BJ (cell line): ENCODE data around the gene NARS2. TPM values are rescaled to one million over a fixed set of nuclear protein-coding genes. Genes with fewer than 3 reads are reported as not detected.

ENCODE experiments used
- CTCF ChIA-PET: fragments of 350-600 bp; formaldehyde crosslinking; extraction: SDS; loops from one replicate; lab custom pipeline; 2021; ENCODE audit warnings: antibody characterized with exemption, inconsistent platforms; lab: Yijun Ruan, JAX
- POLR2A ChIA-PET: fragments of 300-600 bp; sonication (Branson Sonifier 250); formaldehyde crosslinking; extraction: SDS; loops from one replicate; lab custom pipeline; 2021; ENCODE audit warnings: antibody characterized with exemption; lab: Charles Lee
- DNase-seq: peaks from one replicate; pipeline ENCODE4 v3.0.0-alpha.2; 2011; ENCODE audit warnings: low read depth
- H3K27me3 ChIP-seq: 2 replicates; pipeline ENCODE4 v1.6.0; 2011; ENCODE audit warnings: low read length; ENCODE audit not compliant: control insufficient read depth, insufficient read depth
- H3K36me3 ChIP-seq: 2 replicates; pipeline ENCODE4 v1.5.1; 2011; ENCODE audit warnings: low read length; ENCODE audit not compliant: control insufficient read depth, insufficient read depth
- H3K4me3 ChIP-seq: 2 replicates; pipeline ENCODE4 v1.5.1; 2011; ENCODE audit warnings: low read depth, mild to moderate bottlenecking, control low read depth, low read length
- CTCF ChIP-seq: IDR thresholded peaks from 2 replicates; pipeline ENCODE4 v1.5.1; 2011; ENCODE audit warnings: low read depth, mild to moderate bottlenecking, control low read depth, inconsistent platforms, low read length, moderate library complexity; ENCODE audit not compliant: insufficient read depth
- polyA plus RNA-seq: library from polyadenylated mRNA; depleted of rRNA; stranded (reverse); fragments of >200 nt; gene quantifications from 2 replicates; pipeline ENCODE4 v1.2.3, GENCODE V29; 2011

Gene NARS2
- polyA plus RNA-seq, 1 experiment, result 5.9 TPM

- Histone ChIP-seq H3K27me3 (no peaks in the 10 kb centered on the region), H3K36me3 (no peaks in the 10 kb centered on the region), H3K4me3 (no peak overlapping the region)
- no peak for DNase-seq
- TF ChIP-seq CTCF, result no peak
- ChIA-PET CTCF (interaction anchor here (0.5 kb wide), 1 partner anchor 61 kb away, joined by 3 read pairs; no protein-coding TSS in a partner anchor), POLR2A (no interaction called here)
Observed at GRCh38 chr11:78577495-78577894, 2.8 kb upstream of the NARS2 start.

GRCh38 chr11:78576549-78577097 lies 2.0 kb upstream of the NARS2 start:
- DNase-seq, result no peak
- no peak overlapping the region for H3K4me3 ChIP-seq
- H3K27me3 ChIP-seq, result no peaks in the 10 kb centered on the region
- ChIA-PET POLR2A (no interaction called here), CTCF (interaction anchor here (2.3 kb wide), 1 partner anchor 10 kb away, joined by 6 read pairs; no protein-coding TSS in a partner anchor)
- no peak for TF ChIP-seq CTCF
- no peaks in the 10 kb centered on the region; the same call in 1 of the 2 replicates for H3K36me3 ChIP-seq

DNA sequence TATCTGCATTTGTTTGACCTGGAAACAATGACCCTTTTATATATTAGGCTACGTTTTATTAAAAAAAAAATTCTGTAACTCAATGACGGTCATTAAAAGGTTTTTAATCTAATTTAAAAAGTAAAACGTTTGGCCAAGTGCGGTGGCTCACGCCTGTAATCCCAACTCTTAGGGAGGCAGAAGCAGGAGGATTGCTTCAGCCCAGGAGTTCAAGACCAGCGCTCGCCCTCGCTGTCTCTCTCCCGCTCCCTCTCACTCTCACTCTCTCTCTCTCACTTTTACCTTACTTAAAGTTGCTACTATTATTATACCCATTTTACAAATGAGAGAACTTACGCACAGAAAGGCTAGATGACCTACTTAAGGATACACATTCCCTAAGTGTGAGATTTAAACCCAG lies 814 bp upstream of the NARS2 start:
- no peak for DNase-seq
- Histone ChIP-seq H3K4me3 (peak overlapping the region; percentile 86), H3K36me3 (no peaks in the 10 kb centered on the region; the same call in 1 of the 2 replicates), H3K27me3 (no peaks in the 10 kb centered on the region)
- ChIA-PET CTCF (interaction anchor here (2.3 to 3.4 kb wide), 2 partner anchors 11 kb away, joined by 6 to 19 read pairs; no protein-coding TSS in a partner anchor), POLR2A (no interaction called here)
- no peak for TF ChIP-seq CTCF

DNA sequence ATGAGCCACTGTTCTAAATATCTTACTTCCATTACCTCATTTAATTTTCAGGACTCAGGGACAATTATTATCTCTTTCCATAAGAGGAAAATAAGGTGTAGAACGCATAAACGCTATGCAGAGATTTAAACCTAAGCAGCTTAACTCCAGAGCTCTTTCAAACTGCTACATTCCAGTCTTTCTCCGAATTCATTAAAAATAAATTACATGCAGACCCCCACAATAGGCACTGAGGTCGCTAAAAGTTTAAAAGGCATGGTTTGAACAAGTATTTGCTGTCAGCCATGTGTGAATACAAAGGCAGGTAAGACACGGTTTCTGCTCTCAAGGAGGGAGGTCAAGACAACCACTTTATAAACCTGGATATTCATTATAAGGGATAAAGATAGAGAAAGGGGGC lies 983 bp downstream of the NARS2 start:
- TF ChIP-seq CTCF, result no peak
- CTCF ChIA-PET, result interaction anchor here (0.6 to 3.4 kb wide), 5 partner anchors 9 to 998 kb away, joined by 3 to 19 read pairs (median 3); no protein-coding TSS in a partner anchor
- no peak for DNase-seq
- peak overlapping the region; percentile 86 for H3K4me3 ChIP-seq
- H3K27me3 ChIP-seq, result no peaks in the 10 kb centered on the region
- H3K36me3 ChIP-seq, result peaks cover 1% of the 10 kb centered on the region; the same call in 1 of the 2 replicates
- POLR2A ChIA-PET, result no interaction called here

DNA sequence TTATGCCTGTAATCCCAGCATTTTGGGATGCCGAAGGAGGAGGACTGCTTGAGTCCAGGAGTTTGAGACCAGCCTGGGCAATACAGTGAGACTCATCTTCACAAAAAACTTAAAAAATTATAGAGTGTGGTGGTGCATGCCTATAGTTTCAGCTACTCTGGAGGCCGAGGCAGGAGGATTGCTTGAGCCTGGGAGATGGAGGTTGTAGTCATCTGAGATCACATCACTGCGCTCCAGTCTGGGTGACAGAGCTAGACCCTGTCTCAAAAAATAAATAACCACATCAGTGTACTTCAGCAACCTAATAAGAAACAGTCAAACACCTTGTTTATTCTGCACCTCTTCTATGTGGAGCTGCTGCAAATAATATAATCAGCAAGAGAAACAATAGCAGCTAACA lies 1.4 kb downstream of the NARS2 start:
- ChIA-PET CTCF (interaction anchor here (0.6 to 3.4 kb wide), 4 partner anchors 8 to 998 kb away, joined by 3 to 19 read pairs (median 6); no protein-coding TSS in a partner anchor), POLR2A (no interaction called here)
- no peak for DNase-seq
- no peak for TF ChIP-seq CTCF
- H3K27me3 ChIP-seq, result no peaks in the 10 kb centered on the region
- peaks cover 1% of the 10 kb centered on the region; the same call in 1 of the 2 replicates for H3K36me3 ChIP-seq
- H3K4me3 ChIP-seq, result no peak overlapping the region
